ENCODE measurements around the gene TMEM198.

TMEM198 gene

GRCh38 chr2:219545943-219546352 lies 2.1 kb downstream of the TMEM198 start:
- DNase-seq, result no peak

GRCh38 chr2:219547621-219548020 lies 3.8 kb downstream of the TMEM198 start:
- no peak for DNase-seq

GRCh38 chr2:219548990-219549389 lies 5.2 kb downstream of the TMEM198 start:
- no peak for DNase-seq

GRCh38 chr2:219549619-219550018 lies 5.8 kb downstream of the TMEM198 start:
- DNase-seq, result no peak

GRCh38 chr2:219551441-219552381 lies 7.9 kb downstream of the TMEM198 start:
- DNase-seq, result no peak

GRCh38 chr2:219552382-219553167 lies 8.7 kb downstream of the TMEM198 start:
- peak in 1 of 2 donors; percentile 87 for DNase-seq

GRCh38 chr2:219553168-219553417 lies 9.3 kb downstream of the TMEM198 start:
- no peak for DNase-seq

GRCh38 chr2:219553463-219553963 lies 9.7 kb downstream of the TMEM198 start:
- DNase-seq, result no peak

- DNase-seq, result no peak
Observed at GRCh38 chr2:219554350-219554749, 10.5 kb downstream of the TMEM198 start.

GRCh38 chr2:219555956-219556355 lies 12.1 kb downstream of the TMEM198 start:
- no peak for DNase-seq

GRCh38 chr2:219556413-219556812 lies 12.6 kb downstream of the TMEM198 start:
- no peak for DNase-seq

GRCh38 chr2:219557320-219557719 lies 13.5 kb downstream of the TMEM198 start:
- DNase-seq, result no peak

- no peak for DNase-seq
Observed at GRCh38 chr2:219557791-219558785, 14.3 kb downstream of the TMEM198 start.

GRCh38 chr2:219559156-219559915 lies 15.5 kb downstream of the TMEM198 start:
- DNase-seq, result no peak

- DNase-seq, result peak in 1 of 2 donors; percentile 9
Observed at GRCh38 chr2:219560037-219560892, 16.4 kb downstream of the TMEM198 start.

GRCh38 chr2:219560893-219561178 lies 17.0 kb downstream of the TMEM198 start:
- no peak for DNase-seq

- DNase-seq, result no peak
Observed at GRCh38 chr2:219561179-219562048, 17.6 kb downstream of the TMEM198 start.

GRCh38 chr2:219562049-219563020 lies 18.5 kb downstream of the TMEM198 start:
- no peak for DNase-seq

Measured in bone marrow (tissue), 2 donors.